HG03060 (cell line): ENCODE measurements around the gene RND1.
"Not testable (repeated sequence)": the region's sequence is repeated elsewhere in the genome, so short reads cannot be mapped to it uniquely, and the experiment has no call there.

Experiments
- ATAC-seq: cut with Tn5 transposase; IDR thresholded peaks from one replicate; pipeline ENCODE4 v1.9.1; 2021; ENCODE audit warnings: low read depth, moderate number of reproducible peaks; ENCODE audit not compliant: unreplicated experiment

The RND1 gene

DNA sequence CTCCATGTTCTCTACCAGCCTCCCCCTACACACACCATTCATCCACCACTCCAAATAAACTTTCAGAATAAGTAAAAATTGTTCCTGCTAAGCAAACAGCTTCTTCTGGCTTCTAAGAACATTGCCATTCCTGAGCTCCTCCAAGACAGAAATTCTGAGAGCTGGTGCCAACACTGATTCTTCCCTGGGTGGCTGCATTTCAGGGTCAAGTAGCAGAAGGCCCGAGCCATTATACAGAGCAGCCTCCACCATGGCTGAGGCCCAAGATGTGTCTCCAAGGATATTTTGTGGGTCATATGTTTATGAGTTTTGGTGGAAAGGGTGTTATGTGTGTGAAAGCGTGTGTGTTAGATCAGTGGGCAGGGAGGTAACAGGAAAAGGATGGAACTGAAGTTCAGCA is 3.5 kb upstream of the RND1 start:
- ATAC-seq: no peak

DNA sequence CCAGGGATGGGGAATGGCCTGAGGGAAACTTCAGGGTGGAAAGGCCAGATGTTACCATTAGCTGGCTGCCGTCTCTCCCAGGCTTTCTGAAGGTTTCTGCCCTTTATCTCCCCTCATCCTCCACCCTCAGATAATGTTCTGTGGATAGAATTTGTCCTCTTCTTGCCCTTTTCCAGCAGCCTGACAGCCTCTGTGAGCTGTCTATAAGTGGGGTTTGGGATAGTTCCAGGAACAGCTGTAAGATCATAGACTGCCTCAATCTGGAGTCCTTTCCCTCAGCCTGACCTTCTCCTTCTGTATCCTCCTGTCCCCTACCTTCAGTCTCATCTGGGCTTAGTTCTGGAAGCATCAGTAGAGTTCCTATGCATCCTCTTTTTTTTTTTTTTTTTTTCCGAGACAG is 2.8 kb upstream of the RND1 start:
- ATAC-seq: no peak

DNA sequence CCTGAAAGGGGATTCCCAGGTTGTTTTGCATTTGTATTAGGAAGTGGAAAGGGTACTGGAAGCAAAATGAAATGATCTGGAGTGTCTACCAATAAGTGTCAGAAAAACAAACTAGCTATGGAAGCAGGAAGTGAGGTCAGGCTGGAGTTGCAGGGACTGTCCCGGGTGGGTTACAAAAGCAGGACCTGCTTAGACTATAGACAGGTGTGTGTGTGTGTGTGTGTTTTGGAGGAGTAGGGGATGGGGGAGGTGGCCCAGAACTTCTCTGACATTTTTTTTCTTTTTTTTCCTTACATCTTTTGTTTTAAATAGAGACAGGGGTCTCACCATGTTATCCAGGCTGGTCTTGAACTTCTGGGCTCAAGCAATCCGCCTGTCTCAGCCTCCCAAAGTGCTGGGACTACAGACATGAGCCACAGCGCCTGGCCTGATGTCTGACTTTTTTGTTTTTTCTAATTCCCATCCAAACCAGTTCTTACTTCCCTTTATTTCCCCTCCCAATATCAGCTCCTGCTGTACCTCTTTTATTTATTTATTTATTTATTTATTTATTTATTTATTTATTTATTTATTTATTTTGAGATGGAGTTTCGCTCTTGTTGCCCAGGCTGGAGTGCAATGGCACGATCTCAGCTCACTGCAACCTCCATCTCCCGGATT is 512 bp upstream of the RND1 start:
- ATAC-seq: no peak

- ATAC-seq: no peak
These were observed 2.4 kb downstream of the RND1 start for GRCh38 chr12:48863291-48863690.

- no peak for ATAC-seq
These were observed 2.9 kb downstream of the RND1 start for GRCh38 chr12:48862760-48863159.

DNA sequence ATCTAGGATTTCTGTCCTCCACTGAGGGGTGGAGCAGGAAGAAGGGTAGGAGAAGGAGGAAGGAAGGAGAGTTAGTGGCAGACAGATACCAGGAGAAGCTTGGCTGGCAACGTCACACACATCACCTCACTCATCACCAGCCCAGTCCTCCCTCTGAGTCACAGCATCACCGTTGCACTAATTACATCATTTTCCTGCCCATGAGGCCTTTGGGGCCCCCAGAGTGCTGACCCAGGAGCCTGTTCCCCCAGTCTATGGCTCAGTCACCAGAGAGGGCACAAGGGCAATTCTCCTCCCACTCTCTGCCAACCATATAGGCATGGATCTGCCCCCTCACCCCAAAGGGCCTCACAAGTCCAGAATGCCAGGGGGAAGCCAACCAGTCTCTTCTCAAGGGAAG is 4.6 kb downstream of the RND1 start:
- ATAC-seq: no peak

DNA sequence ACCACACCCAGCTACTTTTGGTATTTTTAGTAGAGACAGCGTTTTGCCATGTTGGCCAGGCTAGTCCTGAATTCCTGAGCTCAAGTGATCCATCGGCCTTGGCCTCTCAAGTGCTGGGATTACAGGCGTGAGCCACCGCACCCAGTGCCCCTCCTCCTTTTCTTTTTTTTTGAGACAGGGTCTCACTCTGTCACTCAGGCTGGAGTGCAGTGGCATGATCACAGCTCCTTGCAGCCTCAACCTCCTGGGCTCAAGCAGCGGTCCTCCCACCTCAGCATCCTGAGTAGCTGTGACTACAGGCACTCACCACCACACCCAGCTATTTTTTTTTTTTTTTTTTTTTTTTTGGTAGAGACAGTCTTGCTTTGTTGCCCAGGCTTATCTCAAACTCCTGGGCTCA is 5.4 kb downstream of the RND1 start:
- ATAC-seq: not testable (repeated sequence)

DNA sequence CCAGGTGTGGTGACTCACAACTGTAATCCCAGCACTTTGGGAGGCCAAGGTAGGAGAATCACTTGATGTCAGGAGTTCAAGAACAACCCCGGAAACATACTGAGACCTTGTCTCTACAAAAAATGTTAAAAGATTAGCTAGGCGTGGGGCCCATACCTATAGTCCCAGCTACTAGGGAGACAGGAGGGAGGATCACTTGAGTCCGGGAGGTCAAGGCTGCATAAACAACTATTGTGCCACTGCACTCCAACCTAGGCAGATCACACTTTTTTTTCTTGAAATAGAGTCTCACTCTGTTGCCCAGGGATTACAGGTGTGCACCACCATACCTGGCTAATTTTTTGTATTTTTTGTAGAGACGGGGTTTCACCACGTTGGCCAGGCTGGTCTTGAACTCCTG is 6.1 kb downstream of the RND1 start:
- no peak for ATAC-seq

DNA sequence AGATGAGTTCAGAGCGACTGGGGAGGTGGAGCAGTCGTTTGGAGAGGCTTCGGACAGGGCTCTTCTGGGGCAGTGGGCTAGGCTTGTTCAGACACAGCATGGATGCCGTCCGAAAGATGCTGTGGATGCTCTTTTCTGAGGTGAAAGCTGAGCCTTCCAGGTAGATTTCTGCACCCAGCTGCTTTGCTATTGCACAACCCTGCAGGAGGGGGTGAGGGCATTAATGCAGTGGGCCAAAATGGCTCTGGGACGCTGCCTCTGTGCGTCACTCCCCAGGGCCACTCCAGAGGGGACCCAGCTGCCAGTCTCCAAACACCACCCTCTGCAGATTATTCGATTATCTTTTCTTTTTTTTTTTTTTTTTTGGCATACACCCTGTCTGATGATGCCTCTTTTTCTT is 7.6 kb downstream of the RND1 start:
- ATAC-seq: no peak

DNA sequence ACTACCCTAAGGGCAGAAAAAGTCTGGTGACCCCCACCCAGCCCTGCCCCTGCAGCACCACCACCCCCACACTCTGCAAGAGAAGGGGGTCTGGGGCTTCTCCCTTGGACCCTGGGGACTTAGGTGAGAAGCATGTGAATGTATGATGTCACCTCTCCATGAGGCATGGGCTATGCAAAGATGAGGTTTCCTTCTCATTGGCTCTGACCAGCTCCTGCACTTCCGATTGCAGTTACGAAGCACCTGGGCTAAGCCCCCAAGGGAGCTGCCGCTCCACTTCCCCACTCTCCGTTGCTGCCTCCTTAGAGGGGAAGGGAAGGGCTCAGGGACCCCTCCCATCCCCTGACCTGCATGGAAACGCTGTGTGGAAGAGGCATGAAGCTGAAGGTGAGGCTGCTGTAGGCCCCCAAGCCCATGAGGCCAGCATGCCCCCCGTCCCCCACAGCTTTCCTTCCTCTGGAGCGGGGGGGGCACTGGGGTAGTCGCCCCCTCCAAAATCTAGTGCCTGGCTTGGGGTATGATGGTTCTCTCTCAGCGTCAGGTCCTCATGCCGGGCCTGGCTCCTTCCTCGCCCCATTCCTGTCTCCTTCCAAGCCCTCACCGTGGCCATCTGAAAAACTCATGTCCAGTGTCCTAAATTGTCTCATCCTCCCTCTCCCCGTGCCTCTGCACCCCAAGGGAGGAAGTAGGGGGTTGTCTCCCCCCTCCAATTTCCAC is 8.2 kb downstream of the RND1 start:
- ATAC-seq: peak; percentile 41

- no peak for ATAC-seq
These were observed 9.3 kb downstream of the RND1 start for GRCh38 chr12:48856379-48856778.

- not testable (repeated sequence) for ATAC-seq
These were observed 10.7 kb downstream of the RND1 start for GRCh38 chr12:48854932-48855331.

- ATAC-seq: no peak
These were observed 11.2 kb downstream of the RND1 start for GRCh38 chr12:48854488-48854887.

GRCh38 chr12:48852734-48853688 is 12.7 kb downstream of the RND1 start:
- no peak for ATAC-seq

- ATAC-seq: peak; percentile 86
These were observed 13.6 kb downstream of the RND1 start, which contains the start of gene DDX23 for GRCh38 chr12:48851883-48852733. TSS of gene DDX23 (minus strand) at chr12:48852163. CDS start at chr12:48845782, 6,381 bp downstream.

DNA sequence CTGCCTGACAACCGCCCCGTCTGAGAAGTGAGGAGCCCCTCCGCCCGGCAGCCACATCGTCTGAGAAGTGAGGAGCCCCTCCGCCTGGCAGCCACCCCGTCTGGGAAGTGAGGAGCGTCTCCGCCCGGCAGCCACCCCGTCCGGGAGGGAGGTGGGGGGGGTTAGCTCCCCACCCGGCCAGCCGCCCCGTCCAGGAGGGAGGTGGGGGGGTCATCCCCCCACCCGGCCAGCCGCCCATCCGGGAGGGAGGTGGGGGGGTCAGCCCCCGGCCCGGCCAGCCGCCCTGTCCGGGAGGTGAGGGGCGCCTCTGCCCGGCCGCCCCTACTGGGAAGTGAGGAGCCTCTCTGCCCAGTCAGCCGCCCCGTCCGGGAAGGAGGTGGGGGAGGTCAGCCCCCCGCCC is 23.6 kb downstream of the RND1 start:
- ATAC-seq: not testable (repeated sequence)

- no peak for ATAC-seq
These were observed 27.6 kb downstream of the RND1 start for GRCh38 chr12:48838048-48838447.

DNA sequence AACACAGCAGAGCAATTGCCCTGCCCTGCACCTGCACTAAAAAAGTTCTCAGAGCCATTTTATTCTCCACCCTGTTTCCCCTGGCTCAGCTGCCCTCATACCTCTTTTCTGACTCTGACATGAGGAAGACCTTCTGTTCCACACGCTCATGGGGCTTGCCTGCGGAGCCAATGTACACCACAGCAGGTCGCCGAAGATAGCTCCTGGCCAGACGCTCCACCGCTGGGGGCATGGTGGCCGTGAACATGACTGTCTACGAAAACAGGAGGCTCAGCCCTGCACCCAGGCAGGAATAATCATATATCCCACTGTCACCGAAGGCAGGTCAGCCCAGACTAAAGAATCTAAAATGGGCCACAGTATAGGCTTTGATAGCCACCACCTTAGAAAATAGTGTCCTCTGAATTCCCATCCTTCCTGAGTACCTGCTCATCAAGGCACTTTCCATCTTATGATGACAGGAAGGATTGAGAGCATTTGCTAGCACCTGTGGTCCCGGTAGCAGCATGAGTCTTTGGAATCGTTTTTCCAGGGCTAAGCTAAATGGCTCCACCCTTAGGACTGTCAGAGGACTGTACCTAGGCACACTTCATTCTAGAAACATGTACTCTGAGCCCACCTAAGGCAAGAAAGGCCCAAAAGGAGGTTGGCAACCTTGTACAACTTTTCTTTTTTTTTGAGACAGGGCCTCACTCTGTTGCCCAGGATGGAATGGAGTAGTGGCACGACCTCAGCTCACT is 33.2 kb downstream of the RND1 start:
- no peak for ATAC-seq

DNA sequence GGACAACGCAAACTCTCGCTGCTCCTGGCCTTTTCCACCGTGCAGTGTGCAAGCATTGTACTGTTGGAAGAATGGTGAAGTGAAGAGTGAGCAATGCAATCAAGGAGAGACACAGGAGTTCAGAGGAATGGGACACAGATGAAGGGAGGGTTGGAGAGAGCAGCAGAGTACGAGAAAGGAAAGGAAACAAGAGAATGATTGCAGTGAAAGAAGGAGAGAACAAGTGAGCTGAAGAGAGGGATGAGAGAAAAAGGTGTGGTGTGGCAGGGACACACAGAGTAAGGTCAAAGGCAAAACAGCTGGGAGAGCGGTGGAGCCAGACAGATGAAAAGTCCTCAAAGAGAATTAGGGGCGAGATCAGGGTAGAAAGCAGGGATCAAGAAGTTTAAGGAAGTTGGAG is 34.4 kb downstream of the RND1 start:
- ATAC-seq: no peak
